GM12801 (cell line): ENCODE results near the gene SMIM44.

Source experiments
- CTCF ChIP-seq: IDR thresholded peaks from one replicate; pipeline ENCODE4 v1.5.1; 2011; ENCODE audit warnings: control low read depth; ENCODE audit not compliant: insufficient read length; ENCODE audit errors: extremely low read depth

SMIM44 gene

GRCh38 chr19:3468211-3468610 lies 15.0 kb downstream of the SMIM44 start:
- no peak for TF ChIP-seq CTCF

- no peak for TF ChIP-seq CTCF
Measured at GRCh38 chr19:3467437-3468198, 15.6 kb downstream of the SMIM44 start.

GRCh38 chr19:3466635-3467034 lies 16.6 kb downstream of the SMIM44 start:
- TF ChIP-seq CTCF: no peak

GRCh38 chr19:3465552-3465951 lies 17.7 kb downstream of the SMIM44 start:
- TF ChIP-seq CTCF: no peak

GRCh38 chr19:3464587-3465235 lies 18.5 kb downstream of the SMIM44 start:
- TF ChIP-seq CTCF: no peak

GRCh38 chr19:3463714-3464586 lies 19.3 kb downstream of the SMIM44 start:
- no peak for TF ChIP-seq CTCF

- TF ChIP-seq CTCF: no peak
Measured at GRCh38 chr19:3462991-3463713, 20.1 kb downstream of the SMIM44 start.
